HG03196 (cell line): ENCODE results near the gene PTPRU.

ENCODE experiments used
- ATAC-seq: cut with Tn5 transposase; IDR thresholded peaks from one replicate; pipeline ENCODE4 v1.9.1; 2021; ENCODE audit not compliant: unreplicated experiment

PTPRU gene

DNA sequence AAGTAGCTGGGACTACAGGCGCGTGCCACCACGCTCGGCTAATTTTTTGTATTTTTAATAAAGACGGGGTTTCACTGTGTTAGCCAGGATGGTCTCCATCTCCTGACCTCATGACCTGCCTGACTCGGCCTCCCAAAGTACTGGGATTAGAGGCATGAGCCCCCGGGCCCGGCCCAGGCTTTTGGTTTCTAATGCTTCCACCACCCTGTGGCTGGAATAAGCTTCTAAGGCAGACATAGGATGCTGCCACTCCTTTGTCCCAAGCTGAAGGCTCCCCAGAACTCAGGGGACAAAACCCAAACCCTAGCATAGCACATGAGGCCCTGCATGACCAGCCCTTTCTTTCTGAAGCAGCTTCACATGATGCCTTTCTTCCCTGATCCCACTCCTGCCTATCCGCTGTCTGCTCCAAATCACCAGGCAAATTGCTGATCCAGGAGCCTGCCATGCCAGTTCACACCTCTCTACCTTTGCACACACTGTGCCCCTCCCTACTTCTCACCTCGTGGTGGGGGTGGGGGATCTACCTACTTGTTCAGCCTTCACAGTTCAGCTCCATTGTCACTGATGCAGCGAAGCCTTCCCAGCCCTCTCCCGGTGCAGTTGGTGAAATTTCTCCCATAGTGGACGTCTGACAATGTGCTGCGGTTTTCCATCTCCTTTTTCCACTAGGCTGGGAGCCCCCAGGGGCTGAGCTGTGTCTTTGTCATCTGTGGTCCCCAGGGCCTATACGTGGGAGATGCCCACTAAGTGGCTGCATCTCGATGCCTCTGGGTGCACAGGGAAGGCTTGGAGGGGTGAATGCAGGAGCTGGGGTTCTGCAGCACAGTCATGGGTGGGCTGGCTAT lies 6.9 kb downstream of the PTPRU start:
- no peak for ATAC-seq

GRCh38 chr1:29243871-29244200 lies 7.5 kb downstream of the PTPRU start:
- ATAC-seq: no peak

GRCh38 chr1:29245261-29245660 lies 8.9 kb downstream of the PTPRU start:
- no peak for ATAC-seq

DNA sequence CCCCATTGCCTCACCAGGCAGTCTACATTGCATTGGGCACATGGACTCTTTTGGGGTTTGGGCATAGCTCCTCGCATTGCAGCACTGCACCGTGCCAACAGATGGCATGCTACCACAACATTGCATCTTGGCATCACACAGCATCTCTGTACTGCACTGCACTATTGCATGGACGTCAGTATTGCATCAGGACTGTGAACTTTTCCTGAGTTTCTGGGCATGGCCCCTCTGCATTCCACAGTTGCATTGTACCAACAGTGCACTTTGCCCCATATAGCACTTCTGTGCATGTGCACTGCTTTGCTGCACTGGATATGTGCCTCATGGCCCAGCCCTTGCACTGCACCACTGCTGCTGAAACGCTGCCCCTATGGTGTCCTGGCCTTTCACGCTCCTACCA lies 9.6 kb downstream of the PTPRU start:
- no peak for ATAC-seq

DNA sequence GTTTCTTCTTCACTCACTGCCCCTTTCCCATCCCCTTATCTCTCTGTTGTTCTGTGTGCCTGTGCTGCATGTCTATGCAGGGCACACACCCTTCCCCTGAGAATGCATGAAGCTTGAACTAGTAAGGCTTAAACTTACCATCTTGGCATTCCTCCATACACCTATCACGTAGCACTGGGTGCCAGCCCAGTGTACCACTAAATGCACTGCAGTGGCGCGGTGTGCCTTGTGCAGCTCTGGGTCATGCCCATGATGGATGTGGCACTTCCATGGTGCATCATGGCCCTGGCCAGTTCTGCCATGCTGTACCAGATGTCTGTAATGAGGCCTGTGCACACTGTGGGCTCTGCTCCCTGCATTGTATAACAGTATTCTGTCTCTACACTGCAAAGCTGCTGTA lies 10.7 kb downstream of the PTPRU start:
- no peak for ATAC-seq

GRCh38 chr1:29247571-29248273 lies 11.4 kb downstream of the PTPRU start:
- no peak for ATAC-seq

GRCh38 chr1:29248409-29248808 lies 12.1 kb downstream of the PTPRU start:
- no peak for ATAC-seq

DNA sequence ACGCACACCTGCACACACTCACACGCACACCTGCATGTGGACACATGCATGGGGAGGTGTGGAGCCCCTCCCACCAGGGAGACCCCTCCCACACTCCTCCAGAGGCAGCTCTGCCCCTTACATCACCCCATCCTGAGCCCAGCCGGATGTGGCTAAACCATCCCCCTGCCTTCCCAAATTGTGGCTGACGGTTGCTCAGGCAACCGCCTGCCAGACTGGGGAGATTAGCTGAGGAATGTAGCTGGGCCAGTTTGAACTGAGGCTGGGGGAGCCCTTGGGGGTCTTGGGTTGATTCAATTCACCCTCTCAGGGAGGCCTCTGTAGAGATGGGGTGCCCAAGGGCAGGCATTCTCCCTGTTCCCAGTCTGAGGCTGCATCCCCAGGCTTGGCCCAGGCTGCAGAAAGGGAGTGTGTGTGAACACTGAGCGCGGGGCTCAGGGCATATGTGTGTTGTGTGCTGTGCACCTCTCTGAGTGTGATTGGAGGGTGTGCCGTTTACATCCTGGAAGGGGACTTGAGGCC lies 12.9 kb downstream of the PTPRU start:
- ATAC-seq: no peak

- no peak for ATAC-seq
These were observed 13.7 kb downstream of the PTPRU start for GRCh38 chr1:29249951-29250581.

- ATAC-seq: no peak
These were observed 15.1 kb downstream of the PTPRU start for GRCh38 chr1:29251164-29252124.

- no peak for ATAC-seq
These were observed 16.9 kb downstream of the PTPRU start for GRCh38 chr1:29253180-29253579.

DNA sequence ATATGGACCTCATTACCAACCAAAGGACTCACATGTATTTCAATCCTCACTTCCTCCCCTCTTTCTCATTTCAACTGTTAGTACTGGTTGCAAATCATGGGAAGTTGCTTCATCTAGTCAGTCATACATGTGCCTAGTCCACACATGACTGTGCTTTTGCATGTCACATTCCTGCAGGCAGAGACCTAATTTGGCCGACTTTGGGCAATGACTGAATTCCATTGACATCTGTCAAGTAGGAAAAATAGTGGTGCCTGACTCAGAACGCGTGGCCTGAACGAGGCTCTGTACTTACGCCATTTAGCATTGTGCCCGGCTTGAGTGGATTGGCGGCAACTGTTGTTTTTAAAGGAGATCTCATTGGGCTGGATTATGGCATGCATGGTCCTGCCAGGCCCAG lies 18.0 kb downstream of the PTPRU start:
- no peak for ATAC-seq

- no peak for ATAC-seq
These were observed 18.9 kb downstream of the PTPRU start for GRCh38 chr1:29255134-29255666.

DNA sequence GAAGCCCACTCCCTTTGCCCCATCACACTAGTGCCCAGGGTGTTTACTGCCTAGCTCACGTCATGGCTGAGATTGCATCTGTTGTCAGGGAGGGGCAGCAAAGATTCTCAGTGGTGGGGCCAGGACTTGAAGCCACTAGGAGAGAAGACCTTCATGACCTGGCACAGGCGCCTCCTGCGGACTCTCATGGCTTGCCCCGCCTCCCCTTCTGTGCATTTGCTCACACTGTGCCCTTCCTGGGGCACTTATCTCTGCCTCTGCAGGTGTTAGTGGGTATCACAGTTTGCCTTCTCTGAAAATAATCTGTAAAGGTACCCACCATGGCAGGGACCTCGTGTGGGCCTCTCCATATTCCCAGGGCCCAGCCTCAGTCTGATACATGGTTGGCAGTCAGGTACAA lies 20.1 kb downstream of the PTPRU start:
- no peak for ATAC-seq

DNA sequence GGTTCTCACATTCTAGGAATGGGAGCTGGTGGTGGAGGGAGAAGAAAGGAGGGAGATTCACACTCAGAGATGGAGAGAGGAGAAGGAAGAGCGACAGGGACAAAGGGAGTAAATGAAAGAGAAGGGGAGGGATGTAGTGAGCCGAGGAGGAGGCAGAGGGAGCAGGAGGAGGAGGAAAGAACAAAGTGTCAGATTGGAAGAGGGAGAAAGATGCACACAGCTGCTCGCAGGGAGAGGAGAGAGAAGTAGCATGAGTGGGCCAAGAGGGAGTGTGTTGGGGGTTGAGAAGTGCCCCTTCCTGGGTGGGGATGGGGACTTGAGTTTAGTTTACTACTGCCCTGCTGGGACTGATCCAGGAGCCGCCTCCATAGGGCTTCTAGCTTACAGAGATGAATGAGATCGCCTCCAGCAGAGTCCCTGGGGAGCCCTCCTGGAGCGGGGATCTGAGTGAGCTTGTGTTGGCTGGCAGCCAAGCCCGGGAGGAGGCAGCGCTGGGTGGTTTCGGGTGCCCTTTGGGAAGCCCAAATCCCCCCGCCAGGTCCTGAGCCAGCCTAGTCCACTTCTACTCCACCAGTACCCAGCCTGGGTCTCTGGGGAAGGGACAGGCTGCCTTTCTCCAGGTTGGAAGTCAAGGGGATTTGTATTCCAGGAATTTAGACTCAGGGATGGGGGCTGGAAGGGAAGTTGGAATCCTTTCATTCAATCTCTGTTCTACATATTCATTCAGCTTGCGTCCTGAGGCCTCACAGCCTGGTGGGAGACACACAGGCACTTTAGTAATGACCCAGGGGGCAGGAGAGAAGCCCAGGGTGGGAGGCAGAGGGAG lies 20.9 kb downstream of the PTPRU start:
- ATAC-seq: no peak

DNA sequence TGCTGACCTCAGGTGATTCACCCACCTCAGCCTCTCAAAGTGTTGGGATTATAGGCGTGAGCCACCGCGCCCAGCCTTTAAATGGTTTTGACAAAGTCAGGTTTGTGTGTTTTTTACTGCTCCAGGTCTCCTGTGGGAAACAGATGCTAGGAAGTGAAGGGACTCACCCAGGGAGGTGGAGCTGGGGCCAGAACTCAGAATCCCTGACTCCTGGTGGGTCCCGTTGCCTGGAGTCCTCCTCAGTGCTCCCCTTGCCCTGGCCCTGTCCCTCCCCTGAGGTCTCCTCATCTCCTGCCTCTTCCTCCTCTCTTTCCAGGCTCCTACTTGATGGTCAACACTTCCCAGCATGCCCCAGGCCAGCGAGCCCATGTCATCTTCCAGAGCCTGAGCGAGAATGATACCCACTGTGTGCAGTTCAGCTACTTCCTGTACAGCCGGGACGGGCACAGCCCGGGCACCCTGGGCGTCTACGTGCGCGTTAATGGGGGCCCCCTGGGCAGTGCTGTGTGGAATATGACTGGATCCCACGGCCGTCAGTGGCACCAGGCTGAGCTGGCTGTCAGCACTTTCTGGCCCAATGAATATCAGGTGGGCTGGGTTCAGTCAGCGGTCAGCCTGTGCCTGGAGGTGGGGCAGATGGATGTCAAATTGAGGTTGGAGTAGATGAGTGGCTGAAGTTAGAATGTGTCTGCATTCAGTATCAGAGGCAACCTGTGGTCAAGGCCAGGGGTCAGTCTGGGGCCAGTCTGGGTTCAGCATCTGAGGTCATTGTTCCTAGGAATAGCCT lies 22.1 kb downstream of the PTPRU start:
- ATAC-seq: no peak

DNA sequence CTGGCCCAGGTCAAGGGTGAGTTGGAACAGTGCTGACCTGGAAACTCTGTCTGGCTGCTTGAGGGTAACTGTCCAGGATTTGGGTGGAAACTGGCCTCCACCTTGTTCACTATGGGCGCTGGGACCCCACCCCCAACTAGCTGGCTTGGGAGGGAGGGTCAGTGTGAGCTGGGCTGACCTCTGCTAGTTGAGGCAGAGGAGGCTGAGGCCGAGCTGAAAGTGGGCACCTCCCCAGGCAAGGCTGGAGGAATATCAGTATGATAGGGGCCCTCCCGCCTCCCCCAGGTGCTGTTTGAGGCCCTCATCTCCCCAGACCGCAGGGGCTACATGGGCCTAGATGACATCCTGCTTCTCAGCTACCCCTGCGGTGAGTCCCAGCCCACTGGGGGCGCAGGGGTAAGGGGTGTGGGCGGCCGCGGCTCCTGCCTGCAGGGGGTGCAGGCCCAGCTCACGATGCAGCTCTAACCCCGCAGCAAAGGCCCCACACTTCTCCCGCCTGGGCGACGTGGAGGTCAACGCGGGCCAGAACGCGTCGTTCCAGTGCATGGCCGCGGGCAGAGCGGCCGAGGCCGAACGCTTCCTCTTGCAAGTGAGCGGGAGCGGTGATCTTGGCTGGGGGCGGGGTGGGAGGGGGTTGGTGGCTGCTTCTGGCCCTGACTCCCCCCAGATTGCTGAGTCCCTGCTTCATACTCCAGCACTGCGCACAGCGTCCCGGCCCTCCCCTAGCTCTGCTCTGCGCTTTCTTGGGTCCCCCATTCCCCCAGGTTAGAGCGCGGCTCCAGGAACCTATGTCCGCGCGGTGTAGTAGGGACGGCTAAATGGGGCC lies 22.9 kb downstream of the PTPRU start:
- ATAC-seq: no peak
